Measurements from ENCODE around the gene DTL.

Gene DTL

DNA sequence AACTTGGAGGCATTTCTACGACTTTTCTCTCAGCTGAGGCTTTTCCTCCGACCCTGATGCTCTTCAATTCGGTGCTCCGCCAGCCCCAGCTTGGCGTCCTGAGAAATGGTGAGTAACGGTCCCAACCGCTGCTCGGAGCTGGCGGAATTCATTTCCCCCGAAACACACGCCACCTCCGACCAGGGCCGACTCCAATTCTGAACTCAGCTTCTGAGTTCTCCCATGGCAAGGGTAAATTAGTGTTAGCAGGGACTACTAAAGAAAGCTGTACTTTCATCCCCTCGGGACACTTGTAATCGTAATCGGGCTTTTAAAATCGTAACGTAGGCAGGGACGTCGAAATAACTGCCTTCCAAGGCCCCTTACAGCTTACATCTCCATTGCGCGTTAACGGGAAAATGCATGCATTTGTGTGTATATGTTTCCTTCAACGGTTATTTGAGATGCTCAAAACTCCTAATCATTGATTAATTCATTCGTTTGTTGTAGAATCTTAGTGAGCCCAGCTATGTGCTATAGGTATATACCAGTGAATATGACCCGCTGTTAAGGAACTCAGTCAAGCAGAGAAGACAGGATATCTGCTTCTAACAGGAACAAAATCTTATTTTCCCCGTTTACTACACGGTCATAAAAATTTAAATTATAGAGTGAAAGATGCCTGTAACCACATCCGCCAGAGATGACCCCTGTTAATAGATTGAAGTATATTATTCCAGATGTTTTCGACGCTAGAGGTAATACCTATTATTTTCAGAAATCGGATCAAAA is 472 bp downstream of the DTL start:
- DNase-seq, result no peak

- DNase-seq, result no peak
These were observed 2.4 kb downstream of the DTL start for GRCh38 chr1:212037900-212038299.

DNA sequence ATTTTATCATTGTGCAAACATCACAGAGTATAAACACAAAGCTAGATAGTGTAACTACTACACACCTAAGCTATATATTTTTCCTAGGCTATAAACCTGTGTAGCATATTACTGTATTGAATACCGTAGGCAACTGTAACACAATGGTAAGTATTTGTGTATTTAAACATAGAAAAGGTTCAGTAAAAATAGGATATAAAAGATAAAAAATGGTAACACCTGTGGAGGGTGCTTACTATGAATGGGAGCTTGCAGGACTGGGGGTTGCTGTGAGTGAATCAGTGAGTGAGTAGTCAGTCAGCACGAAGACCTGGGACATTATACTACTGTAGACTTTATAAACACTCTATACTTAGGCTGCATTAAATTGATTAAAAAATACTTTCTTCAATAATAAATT is 4.1 kb downstream of the DTL start:
- DNase-seq, result no peak

- DNase-seq, result no peak
These were observed 5.3 kb downstream of the DTL start for GRCh38 chr1:212040629-212041412.

DNA sequence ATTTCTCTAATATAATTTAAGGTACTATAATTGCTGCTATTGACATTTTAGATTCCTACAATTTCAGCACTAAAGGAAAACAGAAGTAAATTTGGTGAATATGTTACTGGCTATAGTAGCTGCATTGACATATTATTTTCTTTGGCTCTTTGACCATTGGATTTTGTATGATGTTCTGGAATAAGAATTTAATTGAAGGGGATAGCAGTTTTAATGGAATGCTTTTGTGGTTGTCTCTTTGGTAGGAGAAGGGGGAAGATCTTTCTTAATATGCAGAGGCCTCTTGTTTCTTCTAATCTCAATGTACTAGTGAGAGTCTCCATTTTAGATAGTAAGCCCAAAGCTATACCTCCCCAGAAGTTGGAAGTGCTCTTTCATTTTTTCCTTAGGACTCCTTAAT is 6.9 kb downstream of the DTL start:
- no peak for DNase-seq

DNA sequence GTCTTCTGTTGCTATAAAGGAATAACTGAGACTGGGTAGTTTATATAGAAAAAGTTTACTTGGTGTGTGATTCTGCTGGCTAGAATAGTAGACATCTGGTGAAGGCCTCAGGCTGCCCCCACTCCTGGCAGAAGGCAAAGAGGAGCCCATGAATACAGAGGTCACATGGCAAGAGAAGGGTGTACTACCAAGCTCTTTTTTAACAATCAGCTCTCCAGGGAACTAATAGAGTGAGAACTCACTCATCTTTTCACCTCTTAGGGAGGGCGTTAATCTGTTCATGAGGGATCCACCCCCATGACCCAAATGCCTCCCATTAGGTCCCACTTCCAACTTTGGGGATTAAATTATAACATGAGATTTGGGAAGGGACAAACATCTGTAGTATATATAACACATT is 9.3 kb downstream of the DTL start:
- DNase-seq, result no peak

DNA sequence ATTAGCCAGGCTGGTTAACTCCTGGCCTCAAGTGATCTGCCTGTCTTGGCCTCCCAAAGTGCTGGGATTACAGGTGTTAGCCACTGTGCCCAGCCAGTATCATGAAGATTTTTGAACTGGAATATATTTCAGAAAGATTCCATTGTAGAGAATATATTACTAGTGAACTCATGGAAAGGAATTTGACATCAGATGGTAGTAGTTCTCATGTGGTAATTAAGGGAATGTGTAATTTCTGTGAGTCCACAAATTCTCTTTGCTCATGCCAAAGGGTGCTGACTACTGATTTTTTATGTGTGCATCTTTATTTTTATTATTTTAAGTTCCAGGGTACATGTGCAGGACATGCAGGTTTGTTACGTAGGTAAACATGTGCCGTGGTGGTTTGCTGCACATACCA is 10.4 kb downstream of the DTL start:
- no peak for DNase-seq

- no peak for DNase-seq
These were observed 18.4 kb downstream of the DTL start for GRCh38 chr1:212053993-212054392.

DNA sequence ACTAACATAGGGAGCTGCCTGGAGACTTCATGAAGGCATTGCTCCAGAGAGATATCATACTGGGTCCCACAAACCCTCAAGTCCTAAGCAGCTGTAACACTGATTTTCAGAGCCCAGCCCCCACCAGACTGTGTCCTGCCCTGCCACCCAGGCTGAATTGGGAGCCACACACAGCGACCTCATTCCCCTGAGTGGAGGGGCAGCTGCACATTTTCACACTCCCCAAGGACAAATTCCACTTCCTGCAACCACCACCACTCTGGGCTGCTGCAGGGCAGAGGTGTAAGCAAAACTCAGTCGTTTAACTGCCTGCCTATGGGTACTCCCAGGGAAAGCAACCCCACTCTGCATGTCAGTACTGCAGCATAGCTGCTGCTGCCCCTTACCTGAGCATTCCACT is 19.8 kb downstream of the DTL start:
- DNase-seq, result no peak

GRCh38 chr1:212060632-212061472 is 25.3 kb downstream of the DTL start:
- no peak for DNase-seq

DNA sequence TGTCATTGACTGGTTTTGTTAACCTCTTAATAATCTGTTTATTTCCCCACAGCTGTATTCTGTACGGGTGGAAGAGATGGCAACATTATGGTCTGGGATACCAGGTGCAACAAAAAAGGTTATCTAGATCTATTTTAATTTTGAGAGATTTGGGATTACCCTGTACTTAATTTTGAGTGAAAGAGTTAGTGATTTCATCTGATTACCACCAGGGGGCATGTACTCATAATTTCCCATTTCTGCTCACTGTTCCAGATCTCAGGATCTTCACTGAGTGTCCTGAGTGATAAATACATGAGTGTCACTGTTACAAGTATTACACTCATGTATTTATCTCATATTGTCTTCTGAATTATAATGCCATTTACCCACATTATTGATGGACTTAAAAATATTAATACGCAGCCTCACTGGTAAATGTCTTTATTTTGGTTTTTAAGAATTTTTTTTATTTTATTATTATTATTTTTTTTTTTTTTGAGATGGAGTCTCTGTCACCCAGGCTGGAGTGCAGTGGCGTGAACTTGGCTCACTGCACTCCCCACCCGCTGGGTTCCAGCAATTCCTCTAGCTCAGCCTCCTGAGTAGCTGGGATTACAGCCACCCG is 27.4 kb downstream of the DTL start:
- DNase-seq, result peak; percentile 60

DNA sequence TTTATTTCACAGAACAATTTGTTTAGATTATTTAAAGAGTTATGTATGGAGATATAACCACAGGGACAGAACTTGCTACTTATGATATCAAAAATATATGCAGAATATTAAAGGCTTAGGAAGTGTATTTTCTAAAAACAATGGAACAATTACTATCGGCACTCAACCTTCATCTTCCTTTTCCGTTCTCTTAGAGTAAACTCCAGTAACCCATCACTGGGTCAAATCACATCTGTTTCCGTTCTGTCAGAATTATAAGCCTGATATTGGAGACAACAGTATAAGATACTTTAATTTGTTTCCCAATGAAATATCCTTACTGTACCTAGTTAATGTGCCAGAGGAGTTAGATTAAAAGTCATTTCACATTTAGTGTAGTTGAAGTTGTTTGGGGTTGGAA is 32.2 kb downstream of the DTL start:
- no peak for DNase-seq

- DNase-seq, result peak; percentile 51
These were observed 35.3 kb downstream of the DTL start for GRCh38 chr1:212070720-212071302.

- DNase-seq, result no peak
These were observed 36.5 kb downstream of the DTL start for GRCh38 chr1:212072047-212072446.

GRCh38 chr1:212073490-212073889 is 37.9 kb downstream of the DTL start:
- DNase-seq, result peak; percentile 20

DNA sequence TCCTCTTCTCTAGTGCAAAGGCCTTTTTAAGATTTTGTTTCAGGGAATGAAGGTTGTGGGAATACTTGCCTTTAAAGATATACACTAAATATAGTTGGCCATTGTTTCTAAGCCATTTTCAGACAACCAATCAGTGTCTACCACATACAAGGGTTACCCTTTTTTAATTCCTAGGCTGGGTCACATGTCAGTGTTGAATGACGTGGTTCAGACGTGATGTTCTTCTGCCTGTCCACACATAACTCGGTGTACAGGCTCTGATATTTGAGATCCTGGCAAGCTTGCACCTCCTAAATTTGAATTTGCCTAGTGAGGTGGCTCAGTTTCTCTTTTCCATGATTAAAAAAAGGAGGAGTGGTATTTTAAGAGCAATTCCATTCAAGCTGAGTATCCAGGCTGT is 38.8 kb downstream of the DTL start:
- no peak for DNase-seq

- no peak for DNase-seq
These were observed 39.3 kb downstream of the DTL start for GRCh38 chr1:212074856-212075255.

DNA sequence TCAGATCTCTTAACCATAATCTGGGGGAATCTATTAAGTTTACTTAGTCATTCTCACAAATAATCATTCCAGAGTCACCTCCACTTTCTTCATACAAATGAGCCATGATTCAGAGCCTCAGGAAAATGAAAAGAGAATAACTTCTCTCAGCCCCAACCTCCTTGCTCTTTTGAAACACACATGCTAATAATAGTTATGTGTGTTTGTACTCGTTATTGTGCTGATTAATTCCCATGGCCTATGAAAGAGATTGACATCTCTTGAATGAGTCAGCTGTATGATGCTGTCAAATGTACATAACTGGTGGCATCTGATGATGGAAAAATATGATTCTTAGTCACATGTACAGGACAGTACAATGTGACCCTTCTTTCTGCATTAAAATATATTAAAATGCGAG is 41.5 kb downstream of the DTL start:
- DNase-seq, result peak; percentile 54

DNA sequence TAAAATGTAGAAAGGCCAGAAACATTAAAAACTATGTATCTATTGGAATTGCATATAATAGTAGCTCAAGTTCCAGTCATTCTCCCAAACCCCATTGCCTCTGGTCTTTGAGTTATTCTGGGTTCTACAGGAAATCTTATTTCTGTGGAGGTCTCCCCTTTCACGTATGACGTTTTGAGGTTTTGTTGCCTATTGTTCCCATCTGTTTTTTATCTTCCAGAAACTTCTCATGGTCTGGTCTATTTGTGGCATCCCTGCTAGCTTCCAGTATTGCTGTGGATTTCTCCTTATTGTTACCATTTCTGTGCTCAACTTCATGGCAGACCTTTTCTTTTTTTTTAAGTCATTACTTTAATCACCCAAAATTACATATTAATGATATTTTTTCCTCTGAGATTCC is 43.3 kb downstream of the DTL start:
- no peak for DNase-seq

GRCh38 chr1:212082765-212083406 is 47.3 kb downstream of the DTL start:
- no peak for DNase-seq

GRCh38 chr1:212089560-212090163 is 54.1 kb downstream of the DTL start:
- peak; percentile 9 for DNase-seq
